HG03520 (cell line): Measurements from ENCODE around the gene PLEKHG2.
"Not testable (repeated sequence)": the region's sequence is repeated elsewhere in the genome, so short reads cannot be mapped to it uniquely, and the experiment has no call there.

Experiments used
- ATAC-seq: cut with Tn5 transposase; IDR thresholded peaks from one replicate; pipeline ENCODE4 v1.9.1; 2021; ENCODE audit warnings: mild to moderate bottlenecking, moderate library complexity; ENCODE audit not compliant: unreplicated experiment

The PLEKHG2 gene, protein sequence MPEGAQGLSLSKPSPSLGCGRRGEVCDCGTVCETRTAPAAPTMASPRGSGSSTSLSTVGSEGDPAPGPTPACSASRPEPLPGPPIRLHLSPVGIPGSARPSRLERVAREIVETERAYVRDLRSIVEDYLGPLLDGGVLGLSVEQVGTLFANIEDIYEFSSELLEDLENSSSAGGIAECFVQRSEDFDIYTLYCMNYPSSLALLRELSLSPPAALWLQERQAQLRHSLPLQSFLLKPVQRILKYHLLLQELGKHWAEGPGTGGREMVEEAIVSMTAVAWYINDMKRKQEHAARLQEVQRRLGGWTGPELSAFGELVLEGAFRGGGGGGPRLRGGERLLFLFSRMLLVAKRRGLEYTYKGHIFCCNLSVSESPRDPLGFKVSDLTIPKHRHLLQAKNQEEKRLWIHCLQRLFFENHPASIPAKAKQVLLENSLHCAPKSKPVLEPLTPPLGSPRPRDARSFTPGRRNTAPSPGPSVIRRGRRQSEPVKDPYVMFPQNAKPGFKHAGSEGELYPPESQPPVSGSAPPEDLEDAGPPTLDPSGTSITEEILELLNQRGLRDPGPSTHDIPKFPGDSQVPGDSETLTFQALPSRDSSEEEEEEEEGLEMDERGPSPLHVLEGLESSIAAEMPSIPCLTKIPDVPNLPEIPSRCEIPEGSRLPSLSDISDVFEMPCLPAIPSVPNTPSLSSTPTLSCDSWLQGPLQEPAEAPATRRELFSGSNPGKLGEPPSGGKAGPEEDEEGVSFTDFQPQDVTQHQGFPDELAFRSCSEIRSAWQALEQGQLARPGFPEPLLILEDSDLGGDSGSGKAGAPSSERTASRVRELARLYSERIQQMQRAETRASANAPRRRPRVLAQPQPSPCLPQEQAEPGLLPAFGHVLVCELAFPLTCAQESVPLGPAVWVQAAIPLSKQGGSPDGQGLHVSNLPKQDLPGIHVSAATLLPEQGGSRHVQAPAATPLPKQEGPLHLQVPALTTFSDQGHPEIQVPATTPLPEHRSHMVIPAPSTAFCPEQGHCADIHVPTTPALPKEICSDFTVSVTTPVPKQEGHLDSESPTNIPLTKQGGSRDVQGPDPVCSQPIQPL (N-terminal part only)

DNA sequence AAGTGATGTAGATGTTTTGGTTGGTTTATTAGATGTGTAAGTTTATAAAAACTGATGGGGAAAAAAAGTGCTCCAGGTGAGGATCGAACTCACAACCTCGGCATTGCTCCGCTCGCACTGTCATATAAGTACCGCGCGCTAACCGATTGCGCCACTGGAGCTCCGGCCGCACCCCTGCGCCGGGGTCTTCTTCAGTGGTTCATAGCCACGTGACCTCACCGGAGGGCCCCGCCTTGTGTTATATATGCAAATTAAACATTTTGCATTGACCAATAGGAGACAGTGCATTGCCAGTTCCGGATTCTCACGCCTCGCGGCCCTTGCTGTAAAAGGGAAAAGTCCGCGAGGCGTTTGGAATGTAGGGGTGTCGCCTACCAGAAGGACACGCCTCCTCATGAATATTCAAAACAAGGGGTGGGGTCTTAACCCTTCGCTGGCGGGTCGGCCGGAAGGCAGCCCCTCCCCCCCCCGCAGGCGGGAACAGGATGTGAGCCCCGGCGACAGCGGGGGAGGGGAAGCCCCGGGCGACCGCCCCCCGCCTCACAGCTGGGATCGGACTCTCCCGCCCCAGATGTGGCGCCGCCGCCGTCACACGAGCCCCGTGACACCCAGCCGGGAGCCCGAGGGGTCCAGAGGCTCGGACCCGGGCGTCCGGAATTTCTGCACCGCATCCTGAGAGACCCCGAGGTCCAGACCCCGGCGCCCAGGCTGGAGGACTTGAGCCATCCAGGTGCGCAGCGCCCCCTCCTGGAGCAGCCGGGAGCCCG lies at the start of gene PLEKHG2:
Gene PLEKHG2, plus strand, starts transcription at position 570 of the 767 bp plus-strand sequence. CDS start 1,418 bp downstream, outside the sequence.
- peak; percentile 51 for ATAC-seq

DNA sequence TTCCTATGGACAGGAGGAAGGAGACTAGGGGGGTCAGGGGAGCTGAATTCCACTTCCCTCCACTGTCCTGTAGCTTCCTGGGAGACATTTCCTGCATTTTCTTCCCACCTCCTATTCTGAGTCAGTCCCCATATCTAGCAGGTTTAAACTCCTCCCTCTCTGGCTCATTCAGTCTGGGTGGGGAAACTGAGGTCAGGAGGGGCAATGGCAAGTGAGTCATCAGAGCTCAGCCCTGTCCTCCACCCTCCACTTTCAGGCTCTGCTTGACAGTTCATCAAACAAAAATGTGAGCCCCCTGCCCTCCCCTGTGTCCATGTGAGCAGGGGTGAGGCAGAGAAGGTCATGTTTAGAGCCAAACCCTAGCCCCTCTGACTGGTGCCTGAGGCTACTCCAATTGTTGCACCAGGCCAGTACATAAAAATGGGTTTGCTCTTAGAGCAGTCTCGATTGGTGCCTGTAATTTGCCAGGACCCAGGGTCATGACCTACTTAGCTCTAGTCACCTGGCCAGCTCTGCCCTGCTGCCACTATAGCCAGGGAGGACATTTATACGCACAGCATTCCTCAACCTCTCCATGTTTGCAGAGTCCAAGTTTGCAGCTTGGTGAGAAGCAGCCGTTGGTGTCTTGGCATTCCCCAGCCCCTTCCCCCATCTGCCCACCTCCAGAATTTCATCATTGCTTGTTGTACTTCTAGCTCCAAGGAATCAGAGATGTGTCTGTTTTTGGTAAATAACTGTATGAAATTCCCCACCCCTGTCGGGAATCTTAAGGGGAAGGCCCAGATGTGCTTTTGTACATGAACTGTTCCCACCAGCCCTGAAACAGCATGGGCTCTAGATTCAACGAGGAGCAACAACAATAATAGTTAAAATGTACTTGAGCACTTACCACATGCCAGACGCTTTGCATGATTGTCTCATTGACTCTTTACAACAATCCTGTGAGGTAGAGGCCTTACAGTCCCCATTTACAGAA lies 49.5 kb upstream of the PLEKHG2 start:
- ATAC-seq = no peak

DNA sequence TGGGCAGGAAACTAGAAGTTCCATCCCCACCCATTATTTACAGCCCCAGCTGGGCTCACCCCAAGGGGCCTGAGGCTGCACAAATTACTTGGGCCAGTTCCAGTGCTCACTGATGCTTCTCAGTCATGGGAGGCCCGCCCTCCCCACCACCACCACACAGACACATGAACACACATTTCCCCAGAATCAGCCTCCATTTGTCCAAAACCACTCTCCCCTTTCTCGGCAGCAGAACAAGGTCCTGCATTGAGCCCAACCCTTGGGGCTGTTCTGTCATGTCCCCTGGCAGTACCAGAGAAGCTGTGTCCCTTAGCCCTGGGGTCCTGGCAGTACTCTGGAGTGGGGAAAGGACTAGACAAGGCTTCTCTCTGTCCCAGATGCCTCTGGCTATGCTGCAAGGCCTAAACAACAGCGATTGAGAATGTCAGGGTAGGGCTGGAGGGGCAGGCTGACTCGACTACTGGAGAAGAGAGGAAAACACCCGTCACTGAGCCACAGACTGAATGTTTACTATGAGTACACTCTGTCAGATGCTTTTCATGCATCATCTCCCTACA lies 48.5 kb upstream of the PLEKHG2 start:
- ATAC-seq = no peak

DNA sequence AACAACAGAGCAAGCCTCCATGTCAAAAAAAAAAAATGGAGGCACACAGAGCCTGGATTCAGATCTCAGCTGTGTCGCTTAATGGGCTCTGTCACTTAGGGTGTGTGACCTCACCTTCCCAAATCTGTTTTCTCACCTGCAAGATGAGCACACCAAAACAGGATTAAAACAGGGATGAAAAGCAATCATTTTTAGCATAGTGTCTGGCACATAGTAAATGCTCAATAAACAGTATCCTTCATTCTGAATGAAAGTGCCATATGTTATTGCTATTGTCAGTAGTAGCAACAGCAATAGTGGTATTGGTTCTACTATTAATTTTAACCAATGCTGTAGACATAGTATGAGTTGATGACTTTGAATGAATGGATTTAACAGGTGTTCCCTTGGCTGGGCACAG lies 46.9 kb upstream of the PLEKHG2 start:
- ATAC-seq = no peak

DNA sequence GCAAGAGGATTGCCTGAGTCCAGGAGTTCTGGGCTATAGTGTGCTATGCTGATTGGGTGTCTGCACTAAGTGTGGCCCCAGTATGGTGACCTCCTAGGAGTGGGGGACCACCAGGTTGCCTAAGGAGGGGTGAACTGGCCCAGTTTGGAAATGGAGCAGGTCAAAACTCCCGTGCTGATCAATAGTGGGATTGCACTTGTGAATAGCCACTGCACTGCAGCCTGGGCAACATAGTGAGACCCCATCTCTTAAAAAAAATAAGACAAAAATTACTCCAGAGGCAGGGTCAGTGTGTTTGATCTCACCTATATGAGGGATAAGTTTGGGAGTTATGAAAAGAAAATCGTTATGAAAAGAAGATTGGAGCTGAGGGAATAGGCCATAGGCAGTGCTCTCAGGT lies 43.3 kb upstream of the PLEKHG2 start:
- no peak for ATAC-seq

DNA sequence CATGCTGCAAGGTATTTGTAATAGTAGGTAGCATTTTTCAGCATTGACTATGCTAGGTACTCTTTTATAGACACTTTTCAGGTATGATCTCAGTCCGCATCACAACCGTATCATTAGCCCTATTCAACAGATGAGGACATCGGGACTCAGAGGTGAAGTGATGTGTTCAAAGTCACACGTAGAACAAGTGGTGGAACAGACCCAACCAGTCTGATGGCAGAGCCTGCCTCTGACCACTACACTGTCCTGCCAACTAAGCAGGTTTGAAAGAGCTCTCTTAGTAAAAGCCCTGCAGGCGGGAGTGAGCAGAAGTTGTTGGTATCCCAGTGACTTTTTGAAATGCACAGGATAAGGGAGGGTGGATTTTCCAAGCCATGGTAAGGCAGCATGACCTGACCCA lies 41.7 kb upstream of the PLEKHG2 start:
- ATAC-seq = no peak

DNA sequence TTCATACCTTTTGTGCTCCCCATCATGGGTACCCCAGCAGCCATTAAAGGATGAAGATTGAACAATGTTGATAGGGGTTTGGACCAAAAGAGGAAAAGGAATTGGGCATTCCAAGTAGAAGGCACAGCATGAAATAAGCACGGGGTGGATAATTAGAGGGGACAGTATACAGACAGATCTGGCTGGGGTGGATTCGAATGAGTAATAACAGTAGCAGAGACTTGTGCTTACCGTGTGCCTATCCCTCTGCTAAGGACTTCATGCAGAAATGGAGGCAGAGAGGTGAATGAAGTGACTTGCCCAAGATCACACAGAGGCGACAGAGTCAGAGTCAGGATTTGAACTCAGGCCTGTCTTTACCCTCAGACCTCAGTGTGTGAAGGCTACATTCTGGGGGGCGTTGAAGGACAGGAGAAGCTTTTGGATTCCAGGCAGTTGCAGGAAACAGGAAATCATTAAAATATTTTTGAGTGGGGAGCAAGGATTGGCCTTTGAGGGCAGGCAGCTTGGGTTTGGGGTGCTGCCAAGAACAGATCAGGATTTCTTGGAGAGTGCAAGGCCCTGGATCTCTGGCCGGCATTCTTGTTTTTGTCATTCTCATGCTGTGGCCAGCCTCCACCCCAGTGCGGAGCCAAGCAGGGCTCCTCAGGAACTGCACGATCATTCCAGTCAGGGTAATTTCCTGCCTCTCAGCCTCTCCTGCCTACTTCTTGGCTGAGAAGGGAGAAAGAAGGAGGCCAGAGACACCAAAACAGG lies 40.2 kb upstream of the PLEKHG2 start:
- ATAC-seq = no peak

DNA sequence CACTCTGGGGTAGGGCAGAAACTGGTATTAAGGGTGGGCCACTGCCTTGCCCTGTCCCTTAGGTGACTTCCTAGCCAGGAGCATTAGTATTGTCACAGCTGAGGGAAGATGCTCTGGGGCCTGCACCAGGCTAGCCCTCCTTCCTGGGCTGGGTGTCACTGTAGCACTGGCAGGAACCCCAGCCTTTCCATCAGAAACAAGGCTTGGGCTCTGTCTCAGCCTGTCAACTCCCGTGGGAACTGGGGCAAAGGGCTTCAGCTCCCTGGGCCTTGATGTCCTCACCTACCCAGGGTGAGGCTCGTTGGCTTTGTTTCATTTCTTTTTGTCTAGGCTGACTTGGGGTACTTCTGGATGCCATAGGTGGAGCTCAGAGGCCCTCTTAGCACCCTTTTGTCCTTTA lies 39.5 kb upstream of the PLEKHG2 start:
- no peak for ATAC-seq

DNA sequence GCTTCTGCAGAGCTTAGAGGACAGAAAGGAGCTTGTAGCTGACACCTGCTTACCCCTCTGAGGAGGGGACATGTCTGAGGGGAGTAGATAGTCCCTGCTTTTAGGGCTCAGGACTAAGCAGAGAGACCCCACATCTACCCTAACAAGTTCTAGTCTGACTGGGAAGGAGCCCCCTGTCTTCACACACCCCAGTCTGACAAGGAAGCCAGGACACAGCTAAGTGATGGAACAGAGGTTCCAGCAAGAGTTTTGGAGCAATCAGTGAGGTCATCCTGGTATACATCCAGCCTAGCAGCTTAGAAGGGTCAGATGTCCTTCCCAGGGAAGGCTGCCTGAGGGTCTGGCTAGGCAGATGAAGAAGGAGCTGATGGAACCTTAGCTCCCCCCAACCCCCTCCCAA lies 36.5 kb upstream of the PLEKHG2 start:
- no peak for ATAC-seq

DNA sequence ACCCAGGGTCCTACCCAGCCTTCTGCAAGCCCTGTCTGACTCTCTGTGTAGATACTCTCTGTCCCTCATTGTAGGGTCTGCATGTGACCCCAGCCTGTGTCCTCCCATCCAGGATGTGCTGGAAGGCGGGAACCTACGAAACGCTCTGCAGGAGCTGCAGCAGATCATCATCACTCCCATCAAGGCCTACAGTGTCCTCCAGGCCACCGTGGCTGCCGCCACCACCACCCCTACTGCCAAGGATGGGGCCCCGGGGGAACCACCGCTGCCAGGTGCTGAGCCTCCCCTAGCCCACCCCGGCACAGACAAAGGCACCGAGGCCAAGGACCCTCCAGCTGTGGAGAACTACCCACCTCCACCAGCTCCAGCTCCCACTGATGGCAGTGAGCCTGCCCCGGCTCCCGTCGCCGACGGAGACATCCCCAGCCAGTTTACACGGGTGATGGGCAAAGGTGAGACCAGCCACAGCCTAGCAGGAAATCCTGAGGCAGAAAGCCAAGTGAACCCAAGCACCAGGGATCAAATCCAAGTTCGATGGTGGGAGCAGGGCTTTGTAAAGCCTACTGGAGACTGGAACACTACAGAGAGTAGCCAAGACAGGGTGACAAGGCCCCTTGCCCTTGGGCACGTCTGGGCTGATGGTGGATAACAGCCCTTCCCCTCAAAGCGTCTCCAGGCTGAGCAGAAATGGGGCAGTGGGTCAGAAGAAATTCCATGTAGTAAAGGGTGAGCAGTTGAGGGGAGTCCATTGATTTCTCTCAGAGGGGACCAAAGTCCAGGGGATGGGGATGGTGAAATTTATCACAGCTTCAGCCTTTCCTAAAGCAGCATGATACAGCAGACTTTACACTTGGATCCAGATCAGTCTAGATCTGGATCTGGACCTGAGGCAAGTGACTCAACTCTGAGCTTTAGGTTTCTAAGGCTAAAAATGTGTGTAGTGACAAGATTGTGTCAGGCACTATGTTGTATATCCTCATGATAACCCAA lies 34.8 kb upstream of the PLEKHG2 start:
- no peak for ATAC-seq

DNA sequence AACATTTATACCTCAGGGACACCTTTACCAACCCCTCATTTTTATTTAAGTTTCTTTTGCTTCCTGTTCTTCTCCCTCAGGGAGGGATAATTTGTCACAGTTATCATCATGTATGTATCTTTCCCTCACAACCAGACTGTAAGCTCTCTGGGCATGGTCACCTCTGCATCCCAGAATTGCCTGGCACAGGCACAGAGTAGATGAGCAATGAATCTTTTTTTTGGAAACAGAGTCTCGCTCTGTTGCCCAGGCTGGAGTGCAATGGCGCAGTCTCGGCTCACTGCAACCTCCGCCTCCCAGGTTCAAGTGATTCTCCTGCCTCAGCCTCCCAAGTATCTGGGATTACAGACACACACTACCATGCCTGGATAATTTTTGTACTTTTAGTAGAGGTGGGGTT lies 33.1 kb upstream of the PLEKHG2 start:
- not testable (repeated sequence) for ATAC-seq

DNA sequence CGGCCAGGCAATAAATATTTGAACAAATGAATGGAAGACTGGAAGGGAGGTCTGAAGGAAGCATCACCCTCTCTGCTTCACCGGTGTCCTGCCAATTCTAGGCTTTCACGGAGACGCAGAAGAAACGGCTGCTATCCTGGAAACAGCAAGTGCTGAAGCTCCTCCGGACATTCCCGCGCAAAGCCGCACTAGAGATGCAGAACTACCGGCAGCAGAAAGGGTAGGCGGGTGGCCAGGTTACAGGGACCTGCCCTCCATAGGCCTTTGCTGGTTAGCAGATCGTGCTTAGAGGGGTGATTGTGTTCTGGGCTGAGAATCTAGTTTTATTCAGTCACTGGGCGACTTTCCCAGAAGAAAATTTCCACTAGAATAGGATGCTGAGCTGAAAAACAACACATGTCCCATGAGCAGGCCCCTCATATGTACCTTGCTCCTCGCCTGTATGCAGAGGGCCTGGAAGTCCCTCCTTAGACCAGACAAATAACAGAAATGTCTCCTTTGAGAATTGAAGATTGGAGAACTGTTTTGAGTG lies 32.5 kb upstream of the PLEKHG2 start:
- no peak for ATAC-seq

DNA sequence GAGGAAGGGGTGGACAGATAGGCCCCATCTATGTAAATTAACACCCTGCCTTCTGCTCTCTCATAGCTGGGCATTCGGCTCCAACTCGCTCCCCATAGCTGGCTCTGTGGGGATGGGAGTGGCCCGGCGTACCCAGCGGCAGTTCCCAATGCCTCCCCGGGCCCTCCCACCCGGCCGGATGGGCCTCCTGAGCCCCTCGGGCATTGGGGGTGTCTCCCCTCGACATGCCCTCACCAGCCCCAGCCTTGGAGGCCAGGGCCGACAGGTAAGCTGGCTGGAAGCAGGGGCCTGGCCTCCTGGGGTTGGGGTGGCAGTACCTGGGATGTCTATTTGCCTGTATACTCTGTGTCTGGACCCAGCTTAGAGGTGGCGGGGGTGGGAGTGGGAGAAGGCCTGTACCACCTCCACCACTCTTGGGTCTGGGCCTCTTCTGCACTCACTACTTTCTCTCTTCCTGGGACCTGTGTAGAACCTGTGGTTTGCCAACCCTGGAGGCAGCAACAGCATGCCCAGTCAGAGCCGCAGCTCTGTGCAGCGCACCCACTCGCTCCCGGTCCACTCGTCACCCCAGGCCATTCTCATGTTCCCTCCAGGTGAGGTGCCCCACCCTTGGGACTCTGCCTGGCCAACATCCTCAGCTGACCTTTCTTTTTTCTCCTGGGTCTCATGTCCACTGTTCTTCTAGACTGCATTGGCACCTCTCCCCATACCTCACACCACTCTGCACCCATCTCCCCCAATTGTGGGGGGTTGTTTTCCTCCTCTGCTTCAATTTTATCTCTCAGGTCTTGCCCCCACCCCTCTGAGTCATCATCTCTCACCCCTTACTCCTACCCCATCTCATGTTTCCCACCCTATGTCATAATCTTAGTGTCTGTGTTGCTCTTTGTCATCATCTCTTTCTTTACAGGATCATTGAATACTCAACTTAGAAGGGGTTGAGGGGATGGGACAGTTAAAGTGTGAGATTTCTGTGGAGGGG lies 31.7 kb upstream of the PLEKHG2 start:
- ATAC-seq = no peak

DNA sequence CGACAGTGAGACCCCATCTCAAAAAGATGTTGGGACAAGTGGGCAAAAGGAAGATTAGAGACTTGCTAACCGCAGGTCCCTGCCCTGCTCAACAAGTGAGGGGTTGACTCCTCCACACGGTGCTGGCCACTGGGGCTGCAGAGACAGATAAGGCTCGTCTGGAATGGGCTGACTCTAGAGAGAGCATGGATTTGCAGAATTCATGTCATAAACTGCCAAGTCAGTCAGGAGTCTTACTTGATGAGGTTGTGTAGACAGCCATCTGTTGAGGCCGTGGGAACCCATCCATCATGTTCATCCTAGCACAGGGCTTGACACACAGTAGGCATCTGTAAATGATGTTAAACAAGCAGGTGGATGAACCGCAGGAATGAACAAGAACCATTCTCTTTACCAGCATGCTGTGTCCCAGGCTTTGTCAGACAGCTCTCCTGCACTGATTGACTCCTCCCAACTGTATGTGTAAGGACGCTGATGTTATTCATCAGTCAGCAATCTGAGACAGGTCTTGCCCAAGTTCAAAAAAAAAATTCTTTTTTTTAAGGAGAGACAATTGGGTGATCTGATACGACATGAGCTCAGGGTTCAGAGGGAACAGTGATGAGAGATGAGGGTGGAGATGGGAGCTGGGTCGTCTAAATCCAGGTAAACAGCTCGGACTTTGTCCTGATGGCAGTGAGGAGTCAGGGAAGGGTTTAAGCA lies 30.4 kb upstream of the PLEKHG2 start:
- ATAC-seq = no peak
